Activated CD4-positive, alpha-beta T cell treated with anti-CD3 and anti-CD28 coated beads for 4 hours (primary cell): Measurements from ENCODE around the gene ARHGAP42.

Source experiments
- DNase-seq, 2 donors: peaks; one replicate each; pipeline ENCODE4 v3.0.0-alpha.2; 2020

The ARHGAP42 gene

GRCh38 chr11:100683126-100683525 lies 4.0 kb upstream of the ARHGAP42 start:
- no peak for DNase-seq

- DNase-seq = no peak
Measured at GRCh38 chr11:100684101-100685065, 2.7 kb upstream of the ARHGAP42 start.

- DNase-seq = no peak
Measured at GRCh38 chr11:100686476-100687053, 523 bp upstream of the ARHGAP42 start.

- no peak for DNase-seq
Measured at GRCh38 chr11:100687630-100688395, 725 bp downstream of the ARHGAP42 start.

- DNase-seq = no peak
Measured at GRCh38 chr11:100689141-100689540, 2.1 kb downstream of the ARHGAP42 start.

- no peak for DNase-seq
Measured at GRCh38 chr11:100691896-100692653, 5.0 kb downstream of the ARHGAP42 start.

- no peak for DNase-seq
Measured at GRCh38 chr11:100695911-100696310, 8.8 kb downstream of the ARHGAP42 start.

- DNase-seq = no peak
Measured at GRCh38 chr11:100703139-100703538, 16.1 kb downstream of the ARHGAP42 start.

- no peak for DNase-seq
Measured at GRCh38 chr11:100703801-100704575, 16.9 kb downstream of the ARHGAP42 start.

- no peak for DNase-seq
Measured at GRCh38 chr11:100705447-100705846, 18.4 kb downstream of the ARHGAP42 start.

- DNase-seq = no peak
Measured at GRCh38 chr11:100706179-100706578, 19.1 kb downstream of the ARHGAP42 start.

GRCh38 chr11:100709233-100709957 lies 22.3 kb downstream of the ARHGAP42 start:
- no peak for DNase-seq

- no peak for DNase-seq
Measured at GRCh38 chr11:100711984-100712383, 24.9 kb downstream of the ARHGAP42 start.

- DNase-seq = no peak
Measured at GRCh38 chr11:100712583-100712982, 25.5 kb downstream of the ARHGAP42 start.

- DNase-seq = no peak
Measured at GRCh38 chr11:100715165-100715761, 28.2 kb downstream of the ARHGAP42 start.

- DNase-seq = no peak
Measured at GRCh38 chr11:100716838-100717237, 29.8 kb downstream of the ARHGAP42 start.

GRCh38 chr11:100719362-100719761 lies 32.3 kb downstream of the ARHGAP42 start:
- no peak for DNase-seq

- DNase-seq = no peak
Measured at GRCh38 chr11:100719809-100720221, 32.7 kb downstream of the ARHGAP42 start.

- DNase-seq = no peak
Measured at GRCh38 chr11:100726680-100727079, 39.6 kb downstream of the ARHGAP42 start.

- DNase-seq = no peak
Measured at GRCh38 chr11:100727410-100727809, 40.3 kb downstream of the ARHGAP42 start.

GRCh38 chr11:100730266-100730665 lies 43.2 kb downstream of the ARHGAP42 start:
- DNase-seq = no peak
